Measurements from ENCODE around the gene OASL.

The OASL gene

GRCh38 chr12:120983759-120984158 lies 55.3 kb downstream of the OASL start:
- no peak for DNase-seq (ENCODE audit: extremely low spot score)
- CTCF ChIA-PET = no interaction called here
- TF ChIP-seq HDGF (IDR thresholded peaks at IDR 0.05; ENCODE audit: borderline replicate concordance) (no peak), ELF4 (IDR thresholded peaks at IDR 0.05) (no peak), NFRKB (IDR thresholded peaks at IDR 0.05) (no peak), ARNT (IDR thresholded peaks at IDR 0.05) (no peak), TARDBP (IDR thresholded peaks at IDR 0.05) (no peak), CTBP1 (IDR thresholded peaks at IDR 0.05; ENCODE audit: borderline replicate concordance) (no peak), BHLHE40 (IDR thresholded peaks at IDR 0.05; ENCODE audit: borderline replicate concordance) (no peak), FOXA1 (IDR thresholded peaks at IDR 0.05) (no peak), FOXK2 (IDR thresholded peaks at IDR 0.05) (no peak), L3MBTL2 (conservative IDR thresholded peaks at IDR 0.05) (no peak), ZNF384 (IDR thresholded peaks at IDR 0.05) (no peak), SUZ12 (IDR thresholded peaks at IDR 0.05) (no peak), PKNOX1 (IDR thresholded peaks at IDR 0.05) (no peak)
- POLR2A ChIA-PET = no interaction called here

- DNase-seq (ENCODE audit: extremely low spot score) = no peak
- POLR2A ChIA-PET = no interaction called here
- TF ChIP-seq CTBP1 (IDR thresholded peaks at IDR 0.05; ENCODE audit: borderline replicate concordance) = no peak
- TF ChIP-seq BHLHE40 (IDR thresholded peaks at IDR 0.05; ENCODE audit: borderline replicate concordance) = no peak
- no peak for TF ChIP-seq ARNT (IDR thresholded peaks at IDR 0.05)
- no peak for TF ChIP-seq PKNOX1 (IDR thresholded peaks at IDR 0.05)
- TF ChIP-seq SUZ12 (IDR thresholded peaks at IDR 0.05) = no peak
- no peak for TF ChIP-seq FOXM1 (IDR thresholded peaks at IDR 0.05; ENCODE audit: borderline replicate concordance)
- TF ChIP-seq LEF1 (IDR thresholded peaks at IDR 0.05; ENCODE audit: borderline replicate concordance) = no peak
- TF ChIP-seq FOXK2 (IDR thresholded peaks at IDR 0.05) = no peak
- no peak for TF ChIP-seq L3MBTL2 (conservative IDR thresholded peaks at IDR 0.05)
- no peak for TF ChIP-seq ZNF384 (IDR thresholded peaks at IDR 0.05)
- no peak for TF ChIP-seq ELF4 (IDR thresholded peaks at IDR 0.05)
- no peak for TF ChIP-seq FOXA1 (IDR thresholded peaks at IDR 0.05)
- TF ChIP-seq NFRKB (IDR thresholded peaks at IDR 0.05) = no peak
- no peak for TF ChIP-seq TARDBP (IDR thresholded peaks at IDR 0.05)
- no peak for TF ChIP-seq HDGF (IDR thresholded peaks at IDR 0.05; ENCODE audit: borderline replicate concordance)
- no peak for TF ChIP-seq SP1 (IDR thresholded peaks at IDR 0.05)
- CTCF ChIA-PET = interaction anchor here (0.5 to 0.6 kb wide), 2 partner anchors 25 to 174 kb away, joined by 3 read pairs; no protein-coding TSS in a partner anchor
These were observed 56.4 kb downstream of the OASL start for GRCh38 chr12:120982659-120983058.

GRCh38 chr12:120981407-120981941 lies 57.6 kb downstream of the OASL start:
- CTCF ChIA-PET = interaction anchor here (2.4 kb wide), 1 partner anchor 10 kb away, joined by 5 read pairs; no protein-coding TSS in a partner anchor
- POLR2A ChIA-PET = no interaction called here
- DNase-seq (ENCODE audit: extremely low spot score) = no peak
- TF ChIP-seq ZNF384 (IDR thresholded peaks at IDR 0.05) (no peak), SUZ12 (IDR thresholded peaks at IDR 0.05) (no peak), CTBP1 (IDR thresholded peaks at IDR 0.05; ENCODE audit: borderline replicate concordance) (no peak), FOXM1 (IDR thresholded peaks at IDR 0.05; ENCODE audit: borderline replicate concordance) (no peak), LEF1 (IDR thresholded peaks at IDR 0.05; ENCODE audit: borderline replicate concordance) (no peak), SP1 (IDR thresholded peaks at IDR 0.05) (no peak), L3MBTL2 (conservative IDR thresholded peaks at IDR 0.05) (no peak), ELF4 (IDR thresholded peaks at IDR 0.05) (no peak), PKNOX1 (IDR thresholded peaks at IDR 0.05) (no peak), HDGF (IDR thresholded peaks at IDR 0.05; ENCODE audit: borderline replicate concordance) (no peak), BHLHE40 (IDR thresholded peaks at IDR 0.05; ENCODE audit: borderline replicate concordance) (no peak), TARDBP (IDR thresholded peaks at IDR 0.05) (no peak), FOXK2 (IDR thresholded peaks at IDR 0.05) (no peak), NFRKB (IDR thresholded peaks at IDR 0.05) (no peak), FOXA1 (IDR thresholded peaks at IDR 0.05) (no peak), ARNT (IDR thresholded peaks at IDR 0.05) (no peak)

GRCh38 chr12:120980800-120981368 lies 58.2 kb downstream of the OASL start:
- ChIA-PET POLR2A (no interaction called here), CTCF (interaction anchor here (0.6 to 2.4 kb wide), 2 partner anchors 9 to 76 kb away, joined by 5 to 9 read pairs; no protein-coding TSS in a partner anchor)
- TF ChIP-seq FOXA1 (IDR thresholded peaks at IDR 0.05) = no peak
- no peak for TF ChIP-seq ZNF384 (IDR thresholded peaks at IDR 0.05)
- no peak for TF ChIP-seq ELF4 (IDR thresholded peaks at IDR 0.05)
- TF ChIP-seq FOXK2 (IDR thresholded peaks at IDR 0.05) = no peak
- no peak for TF ChIP-seq L3MBTL2 (conservative IDR thresholded peaks at IDR 0.05)
- TF ChIP-seq SUZ12 (IDR thresholded peaks at IDR 0.05) = no peak
- no peak for TF ChIP-seq SP1 (IDR thresholded peaks at IDR 0.05)
- no peak for TF ChIP-seq FOXM1 (IDR thresholded peaks at IDR 0.05; ENCODE audit: borderline replicate concordance)
- TF ChIP-seq TARDBP (IDR thresholded peaks at IDR 0.05) = no peak
- no peak for TF ChIP-seq CTBP1 (IDR thresholded peaks at IDR 0.05; ENCODE audit: borderline replicate concordance)
- no peak for DNase-seq (ENCODE audit: extremely low spot score)

- no peak for DNase-seq (ENCODE audit: extremely low spot score)
- ChIA-PET POLR2A (no interaction called here), CTCF (interaction anchor here (2.4 kb wide), 1 partner anchor 8 kb away, joined by 5 read pairs; no protein-coding TSS in a partner anchor)
- TF ChIP-seq ARNT (IDR thresholded peaks at IDR 0.05) = no peak
- TF ChIP-seq NFRKB (IDR thresholded peaks at IDR 0.05) = no peak
- no peak for TF ChIP-seq PKNOX1 (IDR thresholded peaks at IDR 0.05)
- no peak for TF ChIP-seq FOXK2 (IDR thresholded peaks at IDR 0.05)
- no peak for TF ChIP-seq TARDBP (IDR thresholded peaks at IDR 0.05)
- TF ChIP-seq SP1 (IDR thresholded peaks at IDR 0.05) = no peak
- TF ChIP-seq FOXA1 (IDR thresholded peaks at IDR 0.05) = no peak
- TF ChIP-seq LEF1 (IDR thresholded peaks at IDR 0.05; ENCODE audit: borderline replicate concordance) = no peak
- TF ChIP-seq HDGF (IDR thresholded peaks at IDR 0.05; ENCODE audit: borderline replicate concordance) = no peak
- TF ChIP-seq FOXM1 (IDR thresholded peaks at IDR 0.05; ENCODE audit: borderline replicate concordance) = no peak
These were observed 59.0 kb downstream of the OASL start for GRCh38 chr12:120979862-120980696.

Data from HEK293T (cell line).